Upper lobe of left lung (tissue), 4 donors: ENCODE data around the gene DEFB125.

Source experiments
- EP300 ChIP-seq, 4 donors: sonication (generic); formaldehyde crosslinking; IDR thresholded peaks; one replicate each; pipeline ENCODE4 v1.5.1; 2017; ENCODE audit warnings: antibody characterized with exemption in 4 of 4, control low read depth in 2 of 4
- POLR2A ChIP-seq, 4 donors: fragments of 450-650 bp; IDR thresholded peaks; one replicate each; pipeline ENCODE4 v1.5.1; 2016 to 2017; ENCODE audit warnings: antibody characterized with exemption in 4 of 4, mild to moderate bottlenecking in 2 of 4
- TF ChIP-seq, protein P1 (sequence below), 6 experiments: fragments of 450-650 bp in 4 of 6; fragments of 200-600 bp in 2 of 6; sonication (generic) in 2 of 6; IDR thresholded peaks; one replicate each; pipeline ENCODE4 v1.5.1; 2016 to 2019; ENCODE audit warnings: antibody characterized with exemption in 6 of 6

DNA sequence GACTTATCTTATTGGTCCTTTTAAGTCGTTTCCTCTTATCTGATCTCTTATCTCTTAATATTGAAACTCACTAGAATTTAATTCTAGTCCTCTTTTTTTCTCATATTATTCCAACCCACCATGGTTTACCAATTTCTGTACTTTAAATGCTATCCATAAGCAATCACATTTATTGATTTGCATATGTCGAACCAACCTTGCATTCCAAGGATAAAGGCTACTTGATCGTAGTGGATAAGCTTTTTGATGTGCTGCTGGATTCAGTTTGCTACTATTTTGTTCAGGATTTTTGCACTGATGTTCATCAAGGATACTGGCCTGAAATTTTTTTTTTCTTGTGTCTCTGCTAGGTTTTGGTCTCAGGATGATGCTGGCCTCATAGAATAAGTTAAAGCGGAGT lies 7.7 kb downstream of the DEFB125 start:
- TF ChIP-seq, protein P1, sequence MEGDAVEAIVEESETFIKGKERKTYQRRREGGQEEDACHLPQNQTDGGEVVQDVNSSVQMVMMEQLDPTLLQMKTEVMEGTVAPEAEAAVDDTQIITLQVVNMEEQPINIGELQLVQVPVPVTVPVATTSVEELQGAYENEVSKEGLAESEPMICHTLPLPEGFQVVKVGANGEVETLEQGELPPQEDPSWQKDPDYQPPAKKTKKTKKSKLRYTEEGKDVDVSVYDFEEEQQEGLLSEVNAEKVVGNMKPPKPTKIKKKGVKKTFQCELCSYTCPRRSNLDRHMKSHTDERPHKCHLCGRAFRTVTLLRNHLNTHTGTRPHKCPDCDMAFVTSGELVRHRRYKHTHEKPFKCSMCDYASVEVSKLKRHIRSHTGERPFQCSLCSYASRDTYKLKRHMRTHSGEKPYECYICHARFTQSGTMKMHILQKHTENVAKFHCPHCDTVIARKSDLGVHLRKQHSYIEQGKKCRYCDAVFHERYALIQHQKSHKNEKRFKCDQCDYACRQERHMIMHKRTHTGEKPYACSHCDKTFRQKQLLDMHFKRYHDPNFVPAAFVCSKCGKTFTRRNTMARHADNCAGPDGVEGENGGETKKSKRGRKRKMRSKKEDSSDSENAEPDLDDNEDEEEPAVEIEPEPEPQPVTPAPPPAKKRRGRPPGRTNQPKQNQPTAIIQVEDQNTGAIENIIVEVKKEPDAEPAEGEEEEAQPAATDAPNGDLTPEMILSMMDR (IDR thresholded peaks at IDR 0.05): no peak
- TF ChIP-seq POLR2A (IDR thresholded peaks at IDR 0.05) (no peak), EP300 (IDR thresholded peaks at IDR 0.05) (no peak)
